ENCODE data around the gene ARHGAP22. TPM values are rescaled to one million over a fixed set of nuclear protein-coding genes. Genes with fewer than 3 reads are reported as not detected.

Gene ARHGAP22
- polyA plus RNA-seq, 1 of the 3 experiments (the other 2 are of a cell fraction) = 12.4 TPM

- TF ChIP-seq IRF3 (IDR thresholded peaks at IDR 0.05; ENCODE audit: low read depth, low read length) (no peak), TCF12 (IDR thresholded peaks at IDR 0.05) (no peak), TEAD4 (IDR thresholded peaks at IDR 0.05; ENCODE audit: borderline replicate concordance, insufficient read depth) (no peak), SMC3 (IDR thresholded peaks at IDR 0.05; ENCODE audit: low read depth, low read length) (no peak), SIN3A (IDR thresholded peaks at IDR 0.05; ENCODE audit: borderline replicate concordance, low read depth, low read length) (no peak), CHD2 (IDR thresholded peaks at IDR 0.05; ENCODE audit: low read length, partially characterized antibody) (no peak)
- TF ChIP-seq, protein P1, sequence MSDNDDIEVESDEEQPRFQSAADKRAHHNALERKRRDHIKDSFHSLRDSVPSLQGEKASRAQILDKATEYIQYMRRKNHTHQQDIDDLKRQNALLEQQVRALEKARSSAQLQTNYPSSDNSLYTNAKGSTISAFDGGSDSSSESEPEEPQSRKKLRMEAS (IDR thresholded peaks at IDR 0.05; ENCODE audit: low read depth) = no peak
These were observed 110.3 kb downstream of the ARHGAP22 start (continued) for GRCh38 chr10:48494611-48495010.

GRCh38 chr10:48494073-48494472 lies 110.8 kb downstream of the ARHGAP22 start:
- H3K36me3 ChIP-seq (replicated peaks in 1 of 2; ENCODE audit: control insufficient read depth in 1 of 2, insufficient read depth in 2 of 2, low read length in 1 of 2) = no peaks in the 10 kb centered on the region
- peaks cover 4% of the 10 kb centered on the region for H3F3A ChIP-seq (replicated peaks; ENCODE audit: insufficient read depth)
- ChIA-PET CTCF (interaction anchor here (1.1 to 2.1 kb wide), 2 partner anchors 12 to 131 kb away, joined by 3 to 9 read pairs; no protein-coding TSS in a partner anchor), POLR2A (no interaction called here)
- TF ChIP-seq YY1 (IDR thresholded peaks at IDR 0.05; ENCODE audit: low read depth) (no peak), FOXM1 (IDR thresholded peaks at IDR 0.05; ENCODE audit: low read depth) (no peak), POLR2AphosphoS5 (IDR thresholded peaks at IDR 0.05; ENCODE audit: low read depth, low read length) (no peak), RAD21 (IDR thresholded peaks at IDR 0.05; ENCODE audit: low read length) (no peak), PBX3 (IDR thresholded peaks at IDR 0.05) (no peak), RCOR1 (IDR thresholded peaks at IDR 0.05; ENCODE audit: low read length) (no peak), SIN3A (IDR thresholded peaks at IDR 0.05; ENCODE audit: borderline replicate concordance, low read depth, low read length) (no peak), IRF3 (IDR thresholded peaks at IDR 0.05; ENCODE audit: low read depth, low read length) (no peak), MEF2A (IDR thresholded peaks at IDR 0.05; ENCODE audit: borderline replicate concordance, low read depth) (no peak), NRF1 (IDR thresholded peaks at IDR 0.05; ENCODE audit: low read depth, low read length) (no peak), FOXJ3 (CRISPR knock-in tag; IDR thresholded peaks at IDR 0.05) (no peak), FOSL2 (IDR thresholded peaks at IDR 0.05; ENCODE audit: borderline replicate concordance, low read depth) (no peak), MXI1 (IDR thresholded peaks at IDR 0.05; ENCODE audit: low read depth, low read length) (no peak), TEAD4 (IDR thresholded peaks at IDR 0.05; ENCODE audit: borderline replicate concordance, insufficient read depth) (no peak), EP300 (IDR thresholded peaks at IDR 0.05; ENCODE audit: borderline replicate concordance in 1 of 2, low read depth in 1 of 2, low read length in 1 of 2) (no peak), TAF1 (IDR thresholded peaks at IDR 0.05; ENCODE audit: borderline replicate concordance, low read depth, low read length) (no peak), JUND (IDR thresholded peaks at IDR 0.05) (no peak)
- H3K27ac ChIP-seq (ENCODE audit: low read depth in 2 of 2, low read length in 1 of 2) = no peak overlapping the region
- H2AFZ ChIP-seq (ENCODE audit: low read depth) = no peak overlapping the region
- WGBS (ENCODE audit: low lambda C conversion rate) = 90% methylated on average over 7 of the region's 8 CpGs
- H3K4me1 ChIP-seq (ENCODE audit: control insufficient read depth in 1 of 2, insufficient read depth in 2 of 2, low read depth in 1 of 2, low read length in 1 of 2) = peaks cover 18 to 20% of the 10 kb centered on the region in 2 experiments; a peak in 2 of 4 replicates
- H3K27me3 ChIP-seq (ENCODE audit: insufficient read depth) = no peaks in the 10 kb centered on the region
- H3K9me2 ChIP-seq = no peaks in the 10 kb centered on the region
- no peak overlapping the region for H3K4me2 ChIP-seq
- peaks cover 36% of the 10 kb centered on the region for H4K20me1 ChIP-seq (ENCODE audit: insufficient read depth)
- no peaks in the 10 kb centered on the region for H3K9me3 ChIP-seq
- peaks cover 83% of the 10 kb centered on the region for H3K79me2 ChIP-seq (ENCODE audit: insufficient read depth)
- no peak overlapping the region for H3K9ac ChIP-seq
- no peak for DNase-seq
- H3K4me3 ChIP-seq (ENCODE audit: low read depth in 2 of 2, low read length in 1 of 2) = no peak overlapping the region
